NCI-H146 treated with DMSO at 0.1 percent for 48 hours (cell line): ENCODE data around the gene KCTD3.

ENCODE experiments used
- DNase-seq: peaks from one replicate; lab custom pipeline; 2025; ENCODE audit not compliant: unreplicated experiment; lab: John Stamatoyannopoulos, UW

KCTD3 gene

GRCh38 chr1:215651867-215652266 is 84.8 kb downstream of the KCTD3 start:
- DNase-seq = no peak

GRCh38 chr1:215652371-215652770 is 85.3 kb downstream of the KCTD3 start:
- DNase-seq = no peak

DNA sequence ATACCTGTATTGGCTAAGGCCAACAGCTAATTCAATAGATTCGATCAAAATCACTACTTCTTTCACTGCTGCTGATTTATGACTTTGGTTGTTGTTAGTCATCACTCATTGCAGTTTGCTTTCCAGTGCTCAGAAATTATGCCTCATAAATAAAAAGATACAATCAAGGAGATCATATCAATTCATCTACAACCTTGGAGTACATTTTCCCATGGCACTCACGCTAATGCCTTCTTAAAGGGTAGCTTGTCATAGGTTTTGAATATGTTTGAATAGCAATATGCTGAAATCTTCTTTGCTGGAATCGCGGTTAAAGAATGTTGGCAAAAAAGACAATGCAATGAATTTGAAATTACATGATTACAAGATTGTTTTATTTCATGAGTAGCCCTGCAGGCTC is 89.9 kb downstream of the KCTD3 start:
- DNase-seq = no peak

DNA sequence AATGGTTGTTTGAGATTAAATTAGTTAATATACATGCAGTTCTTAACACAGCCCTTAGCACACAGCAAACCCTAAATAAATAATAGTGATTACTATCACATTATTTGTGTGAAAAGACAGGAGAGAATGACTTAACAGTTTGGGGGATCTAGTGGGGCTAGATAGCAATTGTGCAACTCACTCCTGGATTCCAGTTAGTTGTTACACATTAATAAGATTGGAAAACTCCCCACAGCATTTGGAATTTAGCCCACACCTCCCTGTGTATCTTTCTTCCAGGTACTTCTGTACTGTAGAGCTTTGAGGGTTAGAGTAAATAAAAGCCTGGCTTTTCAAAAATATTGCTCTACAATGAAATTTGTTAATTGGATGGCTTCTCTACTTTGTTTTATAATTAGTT is 93.2 kb downstream of the KCTD3 start:
- DNase-seq = no peak

GRCh38 chr1:215661033-215661432 is 93.9 kb downstream of the KCTD3 start:
- no peak for DNase-seq

DNA sequence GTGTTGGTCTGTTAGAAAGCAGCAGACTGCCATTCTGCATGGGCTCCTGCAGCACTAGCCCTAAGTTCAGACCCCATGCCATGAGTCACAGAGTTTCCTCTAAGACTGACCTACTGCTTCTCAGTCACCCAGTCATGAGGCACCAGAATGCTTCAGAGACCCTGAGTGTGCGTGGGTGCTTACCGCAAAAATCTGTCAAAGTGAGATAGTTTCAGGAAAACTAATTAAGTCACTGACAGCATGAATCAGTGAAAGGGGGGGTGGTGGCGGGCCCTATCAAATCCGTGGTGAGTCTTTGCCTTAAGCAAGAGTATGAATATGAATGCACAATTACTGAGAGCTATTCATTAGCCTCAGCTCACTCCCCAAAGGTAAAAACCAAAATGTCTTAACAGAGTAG is 98.1 kb downstream of the KCTD3 start:
- DNase-seq = no peak

GRCh38 chr1:215667761-215668160 is 100.7 kb downstream of the KCTD3 start:
- no peak for DNase-seq

GRCh38 chr1:215669806-215670491 is 102.8 kb downstream of the KCTD3 start:
- DNase-seq = no peak
